Upper lobe of left lung (tissue), 4 donors: ENCODE results near the gene PNPLA7.

Experiments
- POLR2A ChIP-seq, 4 donors: fragments of 450-650 bp; IDR thresholded peaks; one replicate each; pipeline ENCODE4 v1.5.1; 2016 to 2017; ENCODE audit warnings: antibody characterized with exemption in 4 of 4, mild to moderate bottlenecking in 2 of 4
- POLR2AphosphoS5 ChIP-seq, 2 donors: sonication (generic); formaldehyde crosslinking; IDR thresholded peaks; one replicate each; pipeline ENCODE4 v1.5.1; 2017; ENCODE audit warnings: antibody characterized with exemption in 2 of 2
- TF ChIP-seq, protein P1 (sequence below), 6 experiments: fragments of 450-650 bp in 4 of 6; fragments of 200-600 bp in 2 of 6; sonication (generic) in 2 of 6; IDR thresholded peaks; one replicate each; pipeline ENCODE4 v1.5.1; 2016 to 2019; ENCODE audit warnings: antibody characterized with exemption in 6 of 6

DNA sequence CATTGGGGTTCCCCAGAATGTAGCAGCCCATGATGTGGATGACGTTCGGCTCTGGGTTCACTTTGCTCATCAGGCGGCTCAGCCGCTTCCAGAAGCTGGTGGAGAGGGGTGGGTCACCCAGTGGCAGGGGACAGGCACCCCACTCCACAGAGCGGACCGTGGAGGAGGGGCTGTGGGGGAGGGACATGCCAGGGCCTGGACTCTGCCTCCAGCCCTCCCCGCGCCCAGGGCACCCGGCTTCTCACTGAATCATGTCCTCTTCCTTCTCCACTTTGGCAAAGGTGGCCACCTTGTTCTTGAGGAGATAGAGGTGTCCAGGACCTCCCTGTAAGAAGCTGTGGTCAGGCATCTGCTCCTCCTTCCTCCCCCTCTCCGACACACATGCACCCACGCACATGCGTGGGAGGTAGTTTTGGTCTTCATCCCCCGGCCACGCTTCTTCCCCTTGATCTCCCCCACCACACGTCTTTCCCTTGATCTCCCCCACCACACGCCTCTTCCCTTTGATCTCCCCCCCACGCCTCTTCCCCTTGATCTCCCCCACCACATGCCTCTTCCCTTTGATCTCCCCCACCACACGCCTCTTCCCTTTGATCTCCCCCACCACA, 100.2 kb downstream of the PNPLA7 start:
- TF ChIP-seq, protein P1, sequence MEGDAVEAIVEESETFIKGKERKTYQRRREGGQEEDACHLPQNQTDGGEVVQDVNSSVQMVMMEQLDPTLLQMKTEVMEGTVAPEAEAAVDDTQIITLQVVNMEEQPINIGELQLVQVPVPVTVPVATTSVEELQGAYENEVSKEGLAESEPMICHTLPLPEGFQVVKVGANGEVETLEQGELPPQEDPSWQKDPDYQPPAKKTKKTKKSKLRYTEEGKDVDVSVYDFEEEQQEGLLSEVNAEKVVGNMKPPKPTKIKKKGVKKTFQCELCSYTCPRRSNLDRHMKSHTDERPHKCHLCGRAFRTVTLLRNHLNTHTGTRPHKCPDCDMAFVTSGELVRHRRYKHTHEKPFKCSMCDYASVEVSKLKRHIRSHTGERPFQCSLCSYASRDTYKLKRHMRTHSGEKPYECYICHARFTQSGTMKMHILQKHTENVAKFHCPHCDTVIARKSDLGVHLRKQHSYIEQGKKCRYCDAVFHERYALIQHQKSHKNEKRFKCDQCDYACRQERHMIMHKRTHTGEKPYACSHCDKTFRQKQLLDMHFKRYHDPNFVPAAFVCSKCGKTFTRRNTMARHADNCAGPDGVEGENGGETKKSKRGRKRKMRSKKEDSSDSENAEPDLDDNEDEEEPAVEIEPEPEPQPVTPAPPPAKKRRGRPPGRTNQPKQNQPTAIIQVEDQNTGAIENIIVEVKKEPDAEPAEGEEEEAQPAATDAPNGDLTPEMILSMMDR (IDR thresholded peaks at IDR 0.05) = no peak
- TF ChIP-seq POLR2A (IDR thresholded peaks at IDR 0.05) (no peak), POLR2AphosphoS5 (IDR thresholded peaks at IDR 0.05) (no peak)
